ENCODE measurements around the gene C10orf53. TPM values are rescaled to one million over a fixed set of nuclear protein-coding genes. Genes with fewer than 3 reads are reported as not detected.

The C10orf53 gene
- total and polyA plus RNA-seq, 10 of the 15 experiments (the other 5 are each of a cell fraction or from before 2014, with no cell fraction given), result not detected

GRCh38 chr10:49740346-49741107, 61.1 kb downstream of the C10orf53 start:
- SMC1A ChIA-PET (ENCODE audit: uncharacterized antibody, unreplicated experiment), result no interaction called here
- Histone ChIP-seq H3K4me1 (ENCODE audit: control insufficient read depth, insufficient read depth, low read length) (no peaks in the 10 kb centered on the region), H3K9me3 (replicated peaks; ENCODE audit: control insufficient read depth, insufficient read depth, low read length) (no peaks in the 10 kb centered on the region), H3K4me3 (no peak overlapping the region), H3K9ac (ENCODE audit: control insufficient read depth, insufficient read depth, low read length) (no peak overlapping the region), H3K79me2 (ENCODE audit: control insufficient read depth, insufficient read depth, low read length) (no peaks in the 10 kb centered on the region), H2AFZ (ENCODE audit: control insufficient read depth, low read depth, low read length) (no peak overlapping the region), H3K4me2 (ENCODE audit: control insufficient read depth, insufficient read depth) (no peak overlapping the region), H3K36me3 (ENCODE audit: control insufficient read depth in 2 of 2, insufficient read depth in 2 of 2, low read length in 1 of 2) (no peaks in the 10 kb centered on the region), H4K20me1 (ENCODE audit: control insufficient read depth, insufficient read depth) (no peaks in the 10 kb centered on the region; the same call in 1 of the 2 replicates), H3K27ac (ENCODE audit: control insufficient read depth, insufficient read depth) (no peak overlapping the region), H3K27me3 (replicated peaks in 1 of 2; ENCODE audit: control insufficient read depth in 2 of 2, insufficient read depth in 2 of 2, low read length in 1 of 2) (no peaks in the 10 kb centered on the region)
- POLR2A ChIA-PET, result no interaction called here
- no peak for DNase-seq (ENCODE audit: low read depth, low spot score)
- RAD21 ChIA-PET (ENCODE audit: unreplicated experiment), result no interaction called here
- ATAC-seq, result peak; percentile 29
- intact Hi-C loops (cut with micrococcal nuclease; ENCODE audit: unreplicated experiment), result no loop called here
- 54% methylated on average over 15 of the region's 16 CpGs for WGBS (ENCODE audit: insufficient coverage, insufficient replicate concordance, low lambda C conversion rate, missing lambda C conversion rate)
- no TSS peak for BruUV-seq (replicated peaks)
- no peak for FAIRE-seq
- in situ Hi-C loops (cut with MboI), result no loop called here
- CTCF ChIA-PET, result no interaction called here
- TF ChIP-seq FOS (IDR thresholded peaks at IDR 0.05; ENCODE audit: borderline replicate concordance, extremely low read depth, insufficient read length) (no peak), SP1 (IDR thresholded peaks at IDR 0.05; ENCODE audit: low read depth, low read length) (no peak), SMARCA5 (IDR thresholded peaks at IDR 0.05) (no peak)
- TF ChIP-seq, protein P1, sequence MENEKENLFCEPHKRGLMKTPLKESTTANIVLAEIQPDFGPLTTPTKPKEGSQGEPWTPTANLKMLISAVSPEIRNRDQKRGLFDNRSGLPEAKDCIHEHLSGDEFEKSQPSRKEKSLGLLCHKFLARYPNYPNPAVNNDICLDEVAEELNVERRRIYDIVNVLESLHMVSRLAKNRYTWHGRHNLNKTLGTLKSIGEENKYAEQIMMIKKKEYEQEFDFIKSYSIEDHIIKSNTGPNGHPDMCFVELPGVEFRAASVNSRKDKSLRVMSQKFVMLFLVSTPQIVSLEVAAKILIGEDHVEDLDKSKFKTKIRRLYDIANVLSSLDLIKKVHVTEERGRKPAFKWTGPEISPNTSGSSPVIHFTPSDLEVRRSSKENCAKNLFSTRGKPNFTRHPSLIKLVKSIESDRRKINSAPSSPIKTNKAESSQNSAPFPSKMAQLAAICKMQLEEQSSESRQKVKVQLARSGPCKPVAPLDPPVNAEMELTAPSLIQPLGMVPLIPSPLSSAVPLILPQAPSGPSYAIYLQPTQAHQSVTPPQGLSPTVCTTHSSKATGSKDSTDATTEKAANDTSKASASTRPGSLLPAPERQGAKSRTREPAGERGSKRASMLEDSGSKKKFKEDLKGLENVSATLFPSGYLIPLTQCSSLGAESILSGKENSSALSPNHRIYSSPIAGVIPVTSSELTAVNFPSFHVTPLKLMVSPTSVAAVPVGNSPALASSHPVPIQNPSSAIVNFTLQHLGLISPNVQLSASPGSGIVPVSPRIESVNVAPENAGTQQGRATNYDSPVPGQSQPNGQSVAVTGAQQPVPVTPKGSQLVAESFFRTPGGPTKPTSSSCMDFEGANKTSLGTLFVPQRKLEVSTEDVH (IDR thresholded peaks at IDR 0.05; ENCODE audit: low read depth, partially characterized antibody), result no peak

All from GM12878 (cell line).